Effector CD8-positive, alpha-beta T cell (primary cell): Measurements from ENCODE around the gene HBP1.
"Not testable (repeated sequence)": the region's sequence is repeated elsewhere in the genome, so short reads cannot be mapped to it uniquely, and the experiment has no call there.

Source experiments
- DNase-seq: peaks from one replicate; lab custom pipeline; 2025; lab: John Stamatoyannopoulos, UW

Gene HBP1

DNA sequence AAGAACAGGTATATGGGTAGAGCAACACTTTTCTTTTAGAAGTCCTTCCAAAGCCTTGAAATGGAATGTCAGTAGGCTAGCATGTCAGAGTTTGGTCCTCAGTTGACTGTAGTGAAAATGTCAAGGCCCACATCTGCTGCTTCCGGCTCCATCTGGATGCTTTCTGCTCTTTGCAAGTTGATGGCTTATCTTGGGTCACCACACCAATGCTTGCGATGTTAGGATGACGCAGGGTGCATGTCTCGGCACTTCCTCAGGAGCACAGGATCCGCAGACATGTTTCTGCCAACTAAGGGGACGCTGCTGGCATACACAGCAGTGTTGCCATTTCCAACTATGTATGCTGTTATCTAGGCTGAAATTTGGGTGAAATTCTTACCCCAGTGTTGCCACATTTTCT, 14.0 kb upstream of the HBP1 start:
- DNase-seq, result no peak

DNA sequence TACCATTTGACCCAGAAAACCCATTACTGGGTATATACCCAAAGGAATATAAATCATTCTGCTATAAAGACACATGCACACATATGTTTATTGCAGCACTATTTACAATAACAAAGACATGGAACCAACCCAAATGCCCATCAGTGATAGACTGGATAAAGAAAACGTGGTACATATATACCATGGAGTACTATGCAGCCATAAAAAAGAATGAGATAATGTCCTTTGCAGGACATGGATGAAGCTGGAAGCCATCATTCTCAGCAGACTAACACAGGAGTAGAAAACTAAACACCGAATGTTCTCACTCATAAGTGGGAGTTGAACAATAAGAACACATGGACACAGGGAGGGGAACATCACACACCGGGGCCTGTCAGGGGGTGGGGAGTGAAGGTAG, 13.1 kb upstream of the HBP1 start:
- DNase-seq, result not testable (repeated sequence)

DNA sequence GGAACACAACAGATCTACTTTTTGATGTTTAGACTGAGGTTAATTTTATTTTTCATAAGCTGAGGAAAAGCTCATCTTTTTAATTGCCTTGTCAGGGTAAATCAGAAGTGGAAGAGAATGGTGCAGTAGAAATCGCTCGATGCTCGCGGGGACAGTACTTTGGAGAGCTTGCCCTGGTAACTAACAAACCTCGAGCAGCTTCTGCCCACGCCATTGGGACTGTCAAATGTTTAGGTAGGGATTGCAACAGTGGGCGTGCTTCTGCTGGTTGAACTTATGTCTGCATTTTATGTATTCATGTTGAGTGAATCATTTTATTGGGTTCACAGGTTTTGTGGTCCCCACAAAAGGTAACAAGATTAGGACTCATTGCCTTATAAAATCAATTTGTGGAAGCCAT, 11.7 kb upstream of the HBP1 start:
- no peak for DNase-seq

DNA sequence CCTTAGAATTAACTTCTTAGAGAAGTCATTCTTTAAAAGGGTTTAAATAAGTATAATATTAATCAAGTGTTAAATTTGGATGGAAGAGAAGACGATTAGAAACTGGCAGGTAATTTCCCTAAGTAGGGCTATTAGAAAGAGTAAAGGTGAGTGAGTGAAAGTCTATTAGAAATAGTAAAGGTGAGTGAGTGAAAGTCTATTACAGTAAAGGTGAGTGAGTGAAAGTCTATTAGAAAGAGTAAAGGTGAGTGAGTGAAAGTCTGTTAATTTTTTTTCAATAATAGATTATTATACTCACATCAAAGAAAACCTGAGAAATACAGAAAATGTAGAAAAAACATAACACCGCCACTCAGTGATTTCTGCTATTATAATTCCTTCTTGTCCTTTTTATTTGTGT, 10.8 kb upstream of the HBP1 start:
- DNase-seq, result no peak

DNA sequence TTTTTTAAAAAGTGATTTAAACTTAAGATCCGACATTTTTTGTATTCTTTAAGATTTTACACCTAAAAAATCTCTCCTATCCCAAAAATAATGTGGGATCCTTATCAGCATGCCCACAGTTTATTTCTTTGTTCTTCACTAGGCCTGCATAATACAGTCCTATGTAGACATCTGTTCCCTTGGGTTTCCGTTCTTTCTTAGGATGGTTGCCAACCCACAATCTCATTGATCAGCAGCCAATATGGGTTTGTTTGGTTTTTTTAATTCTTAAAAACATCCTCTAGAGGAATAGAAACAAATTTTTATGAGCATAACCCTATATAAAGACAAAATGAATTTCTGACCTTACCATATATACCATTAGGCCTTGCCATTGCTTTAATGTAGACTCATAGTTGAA, 8.4 kb upstream of the HBP1 start:
- no peak for DNase-seq

DNA sequence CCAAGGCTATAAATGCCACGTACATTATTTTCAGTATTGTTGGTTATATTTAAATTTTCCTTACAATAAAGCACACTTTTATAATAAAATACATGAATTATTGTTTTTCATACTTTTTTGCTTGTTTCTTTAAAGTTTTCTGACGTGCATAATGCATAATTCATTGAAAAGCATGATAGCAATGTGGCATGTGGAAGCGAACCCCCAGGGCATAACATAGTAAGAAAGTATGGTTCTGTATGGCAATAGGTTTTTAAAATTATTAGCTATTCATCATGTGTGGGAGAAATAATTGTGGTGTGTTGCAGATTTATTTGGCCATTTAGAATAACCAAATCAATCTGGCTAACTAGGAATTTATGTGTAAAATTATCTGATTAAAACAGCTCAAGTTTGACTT, 7.4 kb upstream of the HBP1 start:
- no peak for DNase-seq

DNA sequence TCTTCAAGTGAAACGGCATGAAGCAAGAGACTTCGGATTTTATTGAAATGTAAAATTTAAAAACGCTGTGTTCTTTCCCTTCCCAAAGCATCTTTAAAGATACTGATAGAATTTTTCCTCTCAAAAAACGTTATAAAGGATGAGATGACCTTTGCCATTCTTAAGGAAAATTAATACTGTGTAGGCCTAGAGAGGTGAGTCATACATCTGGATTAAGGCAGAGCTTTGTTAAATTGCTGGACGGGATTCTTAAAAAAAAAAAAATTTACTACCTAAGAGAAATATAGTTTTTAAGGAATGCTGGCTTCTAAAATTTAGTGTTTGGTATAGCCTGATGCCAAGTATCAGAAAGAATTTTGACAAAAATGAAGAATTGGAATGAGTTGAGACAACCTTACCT, 6.3 kb upstream of the HBP1 start:
- no peak for DNase-seq

DNA sequence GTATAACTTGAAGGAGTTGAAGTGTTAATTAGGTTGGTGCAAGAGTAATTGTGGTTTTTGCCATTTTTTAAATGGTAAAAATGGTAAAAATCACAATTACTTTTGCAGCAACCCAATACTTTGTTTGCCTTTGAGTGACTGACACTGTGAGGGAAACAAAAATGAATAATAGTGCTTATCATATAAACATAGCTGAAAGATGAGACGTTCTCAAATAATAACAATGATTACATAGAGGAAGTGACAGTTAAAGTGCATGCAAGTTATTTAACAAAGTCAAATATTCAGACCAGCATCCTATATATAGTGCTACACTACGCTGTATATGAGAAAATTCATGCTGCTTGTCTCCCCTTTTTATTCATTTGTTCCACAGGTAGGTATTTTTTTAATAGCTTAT, 4.7 kb upstream of the HBP1 start:
- no peak for DNase-seq

DNA sequence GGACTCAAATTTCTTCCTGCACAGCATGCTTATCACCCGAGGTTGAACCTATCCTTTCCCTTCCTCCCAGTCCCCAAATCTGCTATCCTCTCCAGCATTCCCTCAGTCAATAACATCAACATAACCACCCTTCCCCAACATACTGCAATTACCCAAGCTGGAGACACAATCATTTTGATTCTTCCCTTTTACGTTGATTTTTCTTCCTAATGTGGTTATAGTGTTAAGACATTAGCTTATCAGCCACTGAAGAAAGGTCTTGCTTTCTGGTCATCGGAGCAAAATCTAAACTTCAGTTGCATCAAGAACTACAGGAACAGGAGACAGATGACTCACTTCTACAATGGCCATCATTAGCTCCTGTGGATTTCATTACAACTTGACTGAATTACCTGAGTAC, 3.5 kb upstream of the HBP1 start:
- DNase-seq, result no peak

DNA sequence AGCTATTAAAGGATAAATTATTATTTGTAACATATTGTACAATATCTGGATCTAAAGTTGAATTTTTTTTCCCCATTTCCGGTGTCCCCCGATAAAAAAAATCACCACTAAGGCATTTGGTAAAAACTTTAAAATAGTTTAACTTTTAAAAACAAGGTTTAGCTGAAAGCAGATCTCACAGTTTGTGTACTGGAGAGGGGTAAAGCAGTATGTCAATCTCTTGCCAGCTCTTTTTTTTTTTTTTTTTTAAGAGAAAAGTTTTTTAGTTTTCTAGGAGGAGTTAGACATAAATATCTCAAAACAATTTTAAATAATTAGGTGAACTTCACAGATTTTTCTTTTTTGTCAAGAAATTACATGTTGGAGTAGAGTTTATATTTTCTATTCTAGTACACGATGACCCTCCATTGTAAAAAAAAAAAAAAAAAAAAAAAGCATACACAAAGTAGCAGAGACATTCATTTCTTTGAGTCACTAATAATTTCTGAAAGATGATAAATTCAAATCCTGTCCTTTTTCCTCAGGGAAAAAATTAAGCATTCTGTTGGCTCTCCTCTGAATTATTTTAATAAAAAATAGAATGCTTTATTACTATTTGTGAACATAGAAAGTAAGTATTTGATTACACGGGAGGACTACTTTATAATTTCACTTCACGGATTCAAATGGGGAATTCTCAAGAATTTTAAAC, 1.9 kb upstream of the HBP1 start:
- no peak for DNase-seq

DNA sequence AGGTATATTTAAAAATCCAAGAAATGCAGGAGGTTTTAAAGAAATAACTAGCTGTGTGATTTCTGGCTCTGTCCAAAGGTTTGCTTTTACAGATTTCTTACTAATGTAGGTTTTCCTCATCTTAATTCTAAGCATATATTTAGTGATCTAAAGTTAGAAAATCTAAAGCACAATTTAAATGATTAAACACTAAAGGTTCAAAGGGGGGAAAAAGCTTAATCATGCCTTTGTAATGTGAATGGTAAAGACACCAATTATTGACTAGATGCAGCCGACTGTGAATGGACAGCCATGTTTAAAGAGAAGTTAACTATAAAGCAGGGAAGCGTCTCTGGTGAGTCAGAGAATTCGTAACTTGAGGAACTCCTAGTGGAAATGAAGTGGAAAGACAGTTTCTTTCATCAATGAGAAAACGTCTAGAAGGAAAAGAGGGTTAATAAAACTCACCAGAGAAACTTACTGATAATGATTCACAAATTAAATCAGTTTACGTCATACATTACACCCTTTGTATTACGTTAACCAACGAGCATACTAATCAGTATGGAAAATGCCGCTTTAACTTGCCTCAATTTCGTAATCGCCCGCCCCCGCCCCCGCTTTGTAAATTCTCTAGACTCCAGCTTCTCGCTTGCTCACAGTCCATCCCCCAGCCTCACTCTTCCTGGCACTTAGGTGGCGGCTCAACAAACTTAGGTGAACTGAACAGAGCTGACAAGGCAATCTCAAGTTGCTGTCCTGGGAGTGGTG, 1.1 kb upstream of the HBP1 start:
- peak; percentile 70 for DNase-seq

DNA sequence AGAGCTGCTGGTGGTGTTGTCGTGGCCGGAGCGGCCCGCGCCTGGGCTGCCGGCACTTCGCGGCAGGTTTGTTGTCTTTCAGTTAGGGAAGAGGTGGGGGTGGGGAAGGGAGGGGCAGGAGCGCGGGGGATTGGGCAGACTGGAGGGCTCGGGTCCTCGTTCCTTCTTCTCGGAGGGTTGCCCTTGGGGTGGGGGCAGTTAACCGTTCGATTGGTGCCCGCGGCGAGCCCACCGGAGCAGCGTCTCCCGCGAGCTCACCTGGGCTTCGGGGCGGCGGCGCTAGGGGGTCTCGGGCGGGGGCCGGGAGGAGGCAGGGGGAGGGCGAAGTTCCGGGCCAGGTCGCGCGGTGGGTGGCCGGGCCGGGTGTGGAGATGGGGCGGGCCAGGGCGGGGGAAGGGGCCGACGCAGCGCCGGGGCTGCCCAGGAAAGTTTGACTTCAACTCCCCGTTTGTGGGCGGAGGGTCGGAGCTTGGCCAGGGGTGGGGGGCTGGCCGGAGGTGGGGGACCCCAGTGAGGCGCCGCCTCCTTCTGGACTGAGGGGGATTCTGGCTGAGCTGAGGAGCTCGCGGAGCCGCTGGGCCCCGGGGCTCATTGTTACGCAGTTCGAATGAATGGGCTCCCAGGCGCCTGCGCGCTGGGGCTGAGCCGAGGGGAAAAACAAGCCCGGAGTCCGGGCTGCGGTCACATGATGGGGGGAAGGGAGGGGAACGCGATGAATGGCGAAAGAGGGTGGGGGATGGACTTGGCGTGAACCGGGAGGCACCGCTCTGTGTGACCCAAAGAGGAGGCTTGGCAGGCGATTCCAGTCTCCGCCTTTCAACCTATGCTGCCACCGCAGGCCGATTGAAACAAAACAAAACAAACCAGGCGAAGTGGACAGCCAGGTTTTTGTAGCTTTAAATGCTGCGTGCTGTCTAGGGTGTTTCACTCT, 582 bp downstream of the HBP1 start:
- peak; percentile 81 for DNase-seq

DNA sequence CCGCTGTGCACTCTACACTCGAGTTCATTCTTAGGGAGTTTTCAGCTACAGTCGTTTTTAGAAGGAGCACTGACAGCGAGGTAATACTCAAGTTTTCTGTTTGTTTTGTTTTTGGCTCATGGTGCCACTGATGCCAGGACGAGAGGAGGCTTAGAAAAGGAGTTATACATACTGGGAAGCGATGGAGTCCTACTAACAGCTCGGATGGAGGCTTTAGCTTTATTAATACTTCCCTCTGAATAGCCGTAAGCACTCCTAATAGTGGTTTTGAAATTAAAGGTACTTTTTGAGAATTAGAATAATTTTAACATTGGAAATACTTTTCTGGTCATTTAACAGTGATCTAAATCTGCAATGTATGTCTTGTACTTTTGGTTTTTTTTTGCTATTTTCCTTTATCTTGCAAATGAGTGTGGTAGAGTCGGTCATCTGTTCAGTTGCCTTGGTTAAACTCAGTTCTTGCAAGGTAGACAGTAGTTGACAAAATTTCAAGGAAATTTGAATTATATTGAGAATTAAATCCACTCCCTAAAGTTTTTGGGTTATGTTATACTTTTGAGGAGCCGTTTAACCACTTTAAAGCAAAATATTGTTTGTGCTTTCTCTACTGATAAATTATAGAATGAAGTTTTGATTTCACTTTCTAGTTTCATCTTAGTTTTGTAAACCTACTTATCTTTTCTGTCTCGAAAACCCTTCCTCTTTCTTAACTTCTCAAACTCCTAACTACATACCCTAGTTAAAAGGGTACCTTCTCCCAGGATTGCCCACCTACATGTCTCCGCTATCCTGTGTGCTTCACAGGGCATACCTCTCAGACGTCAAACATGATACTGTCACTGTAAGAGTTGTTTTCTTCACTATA, 1.5 kb downstream of the HBP1 start:
- no peak for DNase-seq

DNA sequence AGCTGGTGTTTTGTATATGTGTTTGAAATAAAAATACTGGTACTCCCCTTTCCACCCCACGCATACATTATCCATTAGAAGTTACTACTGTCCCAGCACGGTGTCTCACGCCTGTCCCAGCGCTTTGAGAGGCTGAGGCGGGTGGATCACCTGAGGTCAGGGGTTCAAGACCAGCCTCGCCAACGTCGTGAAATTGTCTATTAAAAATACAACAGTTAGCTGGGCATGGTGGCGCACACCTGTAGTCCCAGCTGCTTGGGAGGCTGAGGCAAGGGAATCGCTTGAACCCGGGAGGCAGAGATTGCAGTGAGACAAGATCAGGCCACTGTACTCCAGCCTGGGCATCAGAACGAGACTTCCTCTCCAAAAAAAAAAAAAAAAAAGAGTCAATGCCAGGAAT, 2.7 kb downstream of the HBP1 start:
- DNase-seq, result no peak

DNA sequence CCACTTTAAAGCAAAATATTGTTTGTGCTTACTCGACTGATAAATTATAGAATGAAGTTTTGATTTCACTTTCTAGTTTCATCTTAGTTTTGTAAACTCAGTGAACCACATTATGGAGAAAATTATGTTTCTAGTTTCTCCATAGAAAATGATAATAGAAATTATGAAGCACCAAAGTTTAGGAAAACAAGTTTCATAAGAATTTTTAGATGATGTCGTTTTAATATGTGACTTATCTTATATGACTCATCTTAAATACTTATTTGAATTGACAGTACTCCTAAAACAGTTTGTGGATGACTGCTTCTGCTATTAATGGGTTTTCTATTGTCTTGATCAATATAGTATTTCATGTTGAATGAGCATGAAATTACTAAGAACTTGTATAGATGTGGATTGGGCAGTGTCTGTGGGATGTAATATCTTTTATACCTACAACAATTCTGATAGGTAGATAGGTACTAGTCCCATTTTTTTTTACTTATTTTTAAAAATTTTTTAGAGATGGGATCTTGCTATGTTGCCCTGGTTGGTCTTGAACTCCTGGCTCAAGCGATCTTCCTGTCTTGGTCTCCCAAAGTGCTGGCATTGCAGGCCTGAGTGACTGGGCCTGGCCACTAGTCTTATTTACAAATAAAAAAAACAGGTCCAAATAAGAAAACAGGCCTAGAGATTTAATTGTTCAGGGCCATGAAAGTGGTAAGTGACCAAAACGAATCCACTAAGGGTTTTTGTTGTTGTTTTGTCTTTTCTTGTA, 3.7 kb downstream of the HBP1 start:
- DNase-seq, result no peak

DNA sequence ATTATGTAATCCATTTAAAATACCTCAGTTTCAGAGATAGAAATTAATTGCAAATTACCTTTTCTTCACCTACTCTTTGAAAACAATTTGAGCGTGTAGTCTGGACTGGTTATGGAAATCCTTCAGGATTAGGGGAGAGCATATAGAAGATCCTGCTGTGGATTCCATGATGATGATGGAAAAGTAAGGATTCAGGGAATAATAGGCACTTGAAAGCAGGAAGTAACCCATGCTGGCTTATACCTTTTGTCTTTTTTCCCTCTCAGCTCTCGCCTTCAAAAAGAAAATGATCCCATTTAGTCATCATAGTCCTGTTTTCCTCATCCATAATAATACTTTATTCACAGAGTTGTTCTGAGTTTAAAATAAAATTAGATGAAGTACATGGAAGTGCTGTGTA, 4.4 kb downstream of the HBP1 start:
- no peak for DNase-seq

DNA sequence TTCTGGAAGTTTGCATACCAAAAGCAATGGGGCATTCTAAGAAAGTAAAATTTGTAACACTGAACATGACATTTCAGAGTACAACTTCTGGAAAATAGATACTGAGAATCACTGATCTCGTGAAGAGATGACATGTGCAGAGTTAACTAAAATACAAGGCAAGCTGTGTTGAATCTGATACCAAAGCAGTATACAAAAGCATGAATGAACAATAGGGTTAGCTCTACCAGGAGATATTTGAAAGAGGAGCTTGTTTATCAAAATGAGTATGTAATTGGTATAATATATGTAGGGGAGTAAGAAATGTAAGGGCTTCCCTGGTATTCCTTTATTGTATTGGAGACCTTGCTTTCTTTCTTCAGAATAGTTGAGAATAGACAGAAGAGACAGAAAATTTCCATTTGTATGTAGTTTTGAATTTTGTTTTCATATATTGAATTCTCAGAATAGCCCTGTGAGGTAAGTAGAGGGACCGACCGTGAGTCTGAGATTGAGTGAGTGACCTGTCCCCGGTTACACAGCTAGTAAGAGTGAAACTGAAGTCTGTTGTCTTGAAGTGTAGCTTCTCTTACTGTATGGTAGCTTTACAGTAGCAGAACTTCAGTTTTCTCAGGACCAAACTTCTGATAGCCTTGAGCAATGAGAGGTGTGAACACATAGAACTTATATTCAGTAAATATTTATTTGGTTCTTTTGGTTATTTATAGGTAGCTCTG, 5.0 kb downstream of the HBP1 start:
- DNase-seq, result no peak

DNA sequence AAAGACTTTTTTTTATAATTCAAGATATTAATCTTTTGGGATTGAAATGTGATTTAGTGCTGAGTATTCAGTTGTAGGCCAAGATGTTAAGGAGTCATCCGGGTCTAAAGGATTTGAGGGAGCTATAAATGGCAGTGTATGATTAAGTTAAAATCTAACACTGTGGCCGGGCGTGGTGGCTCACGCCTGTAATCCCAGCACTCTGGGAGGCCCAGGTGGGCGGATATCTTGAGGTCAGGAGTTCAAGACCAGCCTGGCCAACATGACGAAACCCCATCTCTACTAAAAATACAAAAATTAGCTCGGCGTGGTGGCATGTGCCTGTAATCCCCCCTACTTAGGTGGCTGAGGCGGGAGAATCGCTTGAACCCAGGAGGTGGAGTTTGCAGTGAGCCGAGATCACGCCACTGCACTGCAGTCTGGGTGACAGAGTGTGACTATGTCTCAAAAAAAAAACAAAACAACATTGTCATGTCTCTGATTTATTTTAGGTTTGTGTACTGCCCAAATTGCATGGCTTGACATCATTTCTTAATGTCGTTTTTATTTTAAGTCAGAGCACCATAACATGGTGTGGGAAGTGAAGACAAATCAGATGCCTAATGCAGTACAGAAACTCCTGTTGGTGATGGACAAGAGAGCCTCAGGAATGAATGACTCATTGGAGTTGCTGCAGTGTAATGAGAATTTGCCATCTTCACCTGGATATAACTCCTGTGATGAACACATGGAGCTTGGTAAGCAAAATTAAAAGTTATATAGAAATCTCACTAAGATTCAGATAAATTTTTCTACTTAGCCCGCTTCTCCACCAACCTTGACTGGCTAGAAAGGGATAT, 10.7 kb downstream of the HBP1 start:
- DNase-seq, result no peak

DNA sequence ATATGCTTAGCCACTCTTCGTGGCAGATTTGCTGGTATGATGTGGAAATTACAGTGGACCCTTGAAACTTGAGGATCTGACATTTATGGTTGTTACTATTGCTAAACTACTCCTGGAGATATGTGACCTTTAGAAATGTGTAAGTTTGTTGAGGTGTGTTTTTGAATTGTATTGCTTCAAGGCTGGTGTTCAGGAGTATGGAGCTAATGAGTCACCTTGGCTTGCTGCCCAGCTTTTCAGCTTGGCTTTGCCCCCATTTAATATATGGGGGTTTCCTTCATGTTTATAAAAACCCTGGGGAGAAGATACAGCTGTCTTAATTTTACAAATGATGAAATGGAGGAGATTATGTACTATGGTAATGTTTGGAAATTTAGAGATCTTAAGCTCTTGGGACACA, 11.6 kb downstream of the HBP1 start:
- DNase-seq, result peak; percentile 34
